ENCODE results near the gene OR4C12.
"Not testable (repeated sequence)": the region's sequence is repeated elsewhere in the genome, so short reads cannot be mapped to it uniquely, and the experiment has no call there.

OR4C12 gene

GRCh38 chr11:49982435-49982834 is at the start of gene OR4C12:
Gene OR4C12, minus strand, starts transcription at chr11:49982535. Its CDS starts 34 bp downstream, at chr11:49982501.
- DNase-seq (ENCODE audit: low spot score): not testable (repeated sequence)

- no peak for DNase-seq (ENCODE audit: low spot score)
These were observed 47.9 kb upstream of the OR4C12 start for GRCh38 chr11:50030193-50030592.

DNA sequence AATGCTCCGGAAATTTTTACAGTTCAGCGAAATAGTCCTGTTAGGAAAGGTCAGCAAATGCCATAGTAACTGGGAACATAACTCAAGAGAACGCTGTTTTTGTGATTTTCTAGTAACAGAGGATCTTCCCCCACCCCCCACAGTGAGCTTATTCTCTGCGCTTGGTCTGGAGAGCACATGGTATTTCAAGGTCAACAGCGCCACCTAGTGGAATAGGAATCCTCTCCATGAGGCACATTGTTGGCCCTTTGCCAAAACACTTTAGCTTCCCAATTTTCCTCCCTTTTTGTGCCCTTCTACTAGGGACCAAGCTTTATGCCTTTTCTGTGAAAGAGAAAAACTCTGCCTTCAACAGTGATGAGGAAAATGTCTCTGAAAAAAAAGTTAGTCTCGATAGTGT is 13.2 kb upstream of the OR4C12 start:
- peak; percentile 4 for DNase-seq (ENCODE audit: low spot score)

- not testable (repeated sequence) for DNase-seq (ENCODE audit: low spot score)
These were observed 8.9 kb downstream of the OR4C12 start for GRCh38 chr11:49973439-49973838.

DNA sequence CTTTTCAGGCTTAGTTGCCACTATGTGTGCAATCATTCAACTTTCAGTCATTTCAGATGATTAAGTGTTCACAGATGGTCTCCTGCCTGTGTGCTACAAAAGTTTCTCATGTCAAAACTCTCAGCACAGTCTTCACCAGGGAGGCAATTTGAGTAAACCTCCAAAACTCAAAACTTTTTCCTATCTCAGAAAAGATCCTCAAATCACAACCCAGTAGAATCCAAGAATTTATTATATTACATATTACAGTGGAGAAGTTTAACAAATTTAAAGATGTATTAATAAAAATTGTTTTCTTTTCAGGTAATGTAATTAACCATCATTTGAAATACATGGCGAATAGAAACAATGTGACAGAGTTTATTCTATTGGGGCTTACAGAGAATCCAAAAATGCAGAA is 30.2 kb downstream of the OR4C12 start, which contains the start of gene OR4C13:
TSS of gene OR4C13 (plus strand) at position 301 of the 400 bp plus-strand sequence. CDS start at position 333, 32 bp downstream.
- no peak for DNase-seq (ENCODE audit: low spot score)

DNA sequence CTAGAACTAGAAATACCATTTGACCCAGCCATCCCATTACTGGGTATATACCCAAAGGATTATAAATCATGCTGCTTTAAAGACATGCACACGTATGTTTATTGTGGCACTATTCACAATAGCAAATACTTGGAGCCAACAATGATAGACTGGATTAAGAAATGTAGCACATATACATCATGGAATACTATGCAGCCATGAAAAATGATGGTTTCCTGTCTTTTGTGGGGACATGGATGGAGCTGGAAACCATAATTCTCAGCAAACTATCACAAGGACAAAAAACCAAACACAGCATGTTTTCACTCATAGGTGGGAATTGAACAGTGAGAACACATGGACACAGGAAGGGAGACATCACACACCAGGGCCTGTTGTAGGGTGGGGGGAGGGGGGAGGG is 33.6 kb downstream of the OR4C12 start:
- not testable (repeated sequence) for DNase-seq (ENCODE audit: low spot score)
